Smooth muscle cell of the umbilical artery (primary cell): ENCODE results near the gene ALKBH6. TPM values are rescaled to one million over a fixed set of nuclear protein-coding genes. Genes with fewer than 3 reads are reported as not detected.

Source experiments
- total RNA-seq: library from RNA; depleted of rRNA; stranded (reverse); fragments of >200 nt; gene quantifications from 2 replicates; pipeline ENCODE4 v1.2.3, GENCODE V29; 2014

The ALKBH6 gene
- total RNA-seq: 14.6 and 14.7 TPM in 2 replicates

DNA sequence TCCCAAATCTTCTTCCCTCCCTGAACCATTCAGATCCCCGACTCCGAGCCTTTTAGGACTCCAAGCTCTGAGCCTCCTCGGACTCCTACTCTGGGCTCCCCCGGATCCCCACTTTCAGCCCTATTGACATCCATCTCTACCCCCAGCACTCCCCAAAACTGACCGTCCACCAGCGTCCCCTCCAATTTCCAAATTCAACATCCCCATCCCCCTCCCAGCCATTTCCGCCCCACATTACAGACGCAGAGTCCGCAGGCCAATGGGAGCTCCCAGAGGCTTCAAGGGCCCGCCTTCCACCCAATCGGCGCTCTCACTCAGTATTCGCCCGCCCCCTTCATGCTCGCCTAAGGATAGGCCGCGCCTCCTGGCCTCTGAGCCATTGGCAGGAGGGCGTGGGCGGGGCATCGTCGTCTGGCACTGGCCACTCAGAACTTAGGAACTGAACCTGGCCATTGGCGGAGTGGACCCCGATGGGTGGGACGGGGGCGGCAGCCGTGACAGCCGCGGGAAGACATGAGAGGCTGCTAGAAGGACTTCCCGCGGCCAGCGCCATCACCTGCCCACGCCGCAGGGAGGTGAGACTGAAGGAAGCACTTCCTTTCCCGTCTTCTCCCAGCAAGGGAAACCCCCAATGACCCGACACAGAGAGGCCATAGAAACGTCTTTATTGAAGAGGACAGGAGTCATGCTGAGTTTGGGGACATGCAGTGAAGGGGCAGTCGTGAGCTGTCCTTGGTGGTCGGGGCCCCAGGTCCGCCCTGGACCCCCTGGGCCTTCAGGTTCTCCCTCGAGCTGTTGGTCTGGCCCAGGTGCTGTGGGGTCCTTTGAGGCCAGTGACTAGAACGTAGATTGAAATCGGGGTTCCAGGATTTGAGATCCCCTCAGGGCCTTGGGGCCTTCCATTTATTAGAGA is at the start of gene ALKBH6:
ALKBH6 (minus strand) TSS at position 202 of the 913 bp plus-strand sequence. CDS start 816 bp downstream, outside the sequence.

DNA sequence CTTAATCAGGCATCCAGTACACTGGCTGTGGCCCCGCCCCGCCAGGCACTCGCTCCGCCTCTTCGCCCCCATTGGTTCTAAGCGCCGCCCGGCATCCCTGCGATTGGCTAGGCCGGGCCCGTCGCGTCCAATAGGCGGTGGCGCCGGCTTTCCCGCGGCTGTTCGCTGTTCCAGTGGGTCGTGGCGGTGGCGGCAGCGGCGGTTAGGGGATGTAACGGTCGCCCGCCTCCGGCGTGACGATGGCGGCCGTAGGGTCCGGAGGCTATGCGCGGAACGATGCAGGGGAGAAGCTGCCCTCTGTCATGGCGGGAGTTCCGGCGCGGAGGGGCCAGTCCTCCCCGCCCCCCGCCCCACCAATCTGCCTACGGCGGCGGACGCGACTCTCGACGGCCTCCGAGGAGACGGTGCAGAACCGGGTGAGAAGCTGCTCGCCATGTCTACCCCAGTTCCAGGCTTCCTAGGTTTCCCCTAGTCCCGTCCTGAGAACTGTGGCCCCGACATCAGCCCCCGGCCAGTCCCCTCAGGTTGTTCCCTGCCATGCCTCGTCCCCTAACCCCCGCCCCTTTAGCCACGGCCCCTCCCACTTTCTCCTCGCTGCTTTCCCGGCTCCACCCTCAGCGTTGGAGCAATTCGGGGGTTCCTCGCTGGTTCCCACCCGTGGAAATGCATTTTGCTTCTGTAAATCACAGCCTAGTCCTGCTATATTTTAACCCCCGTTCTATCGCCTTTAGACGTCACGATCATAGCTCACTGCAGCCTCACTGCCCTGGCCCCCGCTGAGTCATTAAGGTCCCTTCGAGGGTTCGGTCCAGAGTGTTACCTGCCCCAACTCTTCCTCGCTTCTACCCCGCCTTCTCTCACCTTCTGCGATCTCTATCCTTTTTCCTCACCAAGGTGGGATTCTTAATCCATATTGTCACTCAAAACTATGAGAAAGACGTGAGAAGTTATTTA is 41.0 kb upstream of the ALKBH6 start, which contains the start of gene WDR62:
WDR62 (plus strand) TSS at position 165 of the 954 bp plus-strand sequence; CDS start at position 240, 75 bp downstream.

DNA sequence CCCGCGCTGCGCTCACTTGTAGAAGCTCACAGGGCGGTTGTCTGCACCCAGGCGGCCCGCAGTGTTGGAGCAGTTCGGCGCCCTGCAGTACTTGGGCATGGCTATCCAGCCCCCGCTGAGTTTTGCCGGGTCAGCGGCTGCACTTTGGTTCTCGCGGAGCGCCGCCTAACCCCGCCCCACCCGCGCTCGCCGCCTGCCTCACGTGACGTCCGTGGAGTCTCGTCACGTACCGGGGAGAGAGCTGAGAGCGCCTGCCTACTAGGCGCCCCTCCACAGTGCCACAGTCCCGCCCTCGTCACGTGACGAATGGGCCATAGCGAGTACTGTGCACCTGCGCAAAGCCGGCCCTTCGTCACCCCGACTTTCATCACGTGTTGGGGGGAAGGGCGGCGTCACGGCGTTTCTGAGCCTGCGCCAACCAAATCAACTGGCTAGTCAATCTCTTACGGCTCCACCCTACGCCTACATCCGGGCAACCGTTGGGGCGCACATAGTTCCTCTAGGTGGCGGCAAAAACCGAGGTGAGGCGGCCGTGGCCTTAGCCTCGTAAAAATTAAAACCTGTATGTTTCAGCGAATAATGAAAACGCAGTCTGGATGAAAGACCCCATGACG is 40.2 kb upstream of the ALKBH6 start, which contains the start of gene THAP8:
THAP8 (minus strand) TSS at position 167 of the 614 bp plus-strand sequence; CDS start at position 99, 68 bp downstream.

GRCh38 chr19:36032251-36033104 is 18.5 kb upstream of the ALKBH6 start, which contains the start of gene CLIP3:
Gene CLIP3, minus strand, starts transcription at chr19:36032873. Its CDS starts 516 bp downstream, at chr19:36032357.

GRCh38 chr19:36008336-36008978 is 5.6 kb downstream of the ALKBH6 start, which contains the start of gene SYNE4:
Gene SYNE4, minus strand, starts transcription at chr19:36008813. Its CDS starts 132 bp downstream, at chr19:36008681.

DNA sequence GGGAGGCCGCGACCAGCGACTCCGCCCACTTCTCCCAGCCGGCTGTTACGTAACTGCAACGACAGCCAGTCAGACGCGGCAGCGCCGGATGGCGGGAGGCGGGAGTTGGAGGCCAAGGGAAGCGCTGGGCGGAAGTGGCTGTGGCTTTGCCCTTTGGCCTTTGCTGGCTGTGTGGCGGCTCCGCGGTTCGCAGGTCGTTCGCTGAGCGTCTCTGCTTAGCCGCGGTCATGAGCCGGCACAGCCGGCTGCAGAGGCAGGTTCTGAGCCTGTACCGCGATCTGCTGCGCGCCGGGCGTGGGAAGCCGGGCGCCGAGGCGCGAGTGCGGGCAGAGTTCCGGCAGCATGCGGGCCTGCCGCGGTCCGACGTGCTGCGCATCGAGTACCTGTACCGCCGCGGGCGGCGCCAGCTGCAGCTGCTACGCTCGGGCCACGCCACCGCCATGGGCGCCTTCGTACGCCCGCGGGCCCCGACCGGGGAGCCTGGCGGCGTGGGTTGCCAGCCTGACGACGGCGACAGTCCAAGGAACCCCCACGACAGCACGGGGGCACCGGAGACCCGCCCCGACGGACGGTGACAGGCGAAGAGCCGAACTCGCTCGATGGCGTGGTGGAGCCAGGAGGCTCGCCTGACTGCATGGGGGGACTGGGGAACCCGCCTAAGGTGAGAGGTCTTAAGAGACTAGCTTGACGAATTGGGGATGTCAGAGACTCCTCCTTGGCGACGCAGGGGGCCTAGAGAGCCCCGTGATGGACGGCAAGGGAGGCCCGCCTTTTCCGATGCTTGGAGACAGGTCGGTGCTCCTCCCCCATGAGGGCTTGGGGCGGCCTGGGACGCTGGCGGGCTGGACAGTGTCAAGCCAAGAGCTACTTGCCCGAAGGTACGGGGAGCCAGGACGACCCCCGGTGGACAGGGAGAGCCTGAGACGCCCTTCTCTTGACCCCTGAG is 18.7 kb downstream of the ALKBH6 start, which contains the start of gene SDHAF1:
SDHAF1 (plus strand) TSS at position 141 of the 946 bp plus-strand sequence; CDS start at position 228, 87 bp downstream.

Other genes with a start within 250 kb of the ALKBH6 start
- 1.8 and 6.2 TPM in 2 replicates for gene ARHGAP33, start 238.6 kb downstream of the ALKBH6 start, total RNA-seq
- gene PRODH2, start 201.4 kb downstream of the ALKBH6 start, total RNA-seq: not detected in 2 replicates
- not detected in 2 replicates for gene NPHS1, start 161.7 kb downstream of the ALKBH6 start, total RNA-seq
- 0.05 TPM in 1 of 2 replicates, not detected in the other for gene KIRREL2, start 157.3 kb downstream of the ALKBH6 start, total RNA-seq
- gene APLP1, start 145.6 kb downstream of the ALKBH6 start, total RNA-seq: 15.4 and 15.7 TPM in 2 replicates
- gene NFKBID, start 113.7 kb downstream of the ALKBH6 start, total RNA-seq: 2.7 and 5.2 TPM in 2 replicates
- 1.2 TPM in 2 replicates for gene HCST, start 111.7 kb downstream of the ALKBH6 start, total RNA-seq
- not detected in 2 replicates for gene TYROBP, start 105.9 kb downstream of the ALKBH6 start, total RNA-seq
- 3.6 and 4.2 TPM in 2 replicates for gene LRFN3, start 77.8 kb downstream of the ALKBH6 start, total RNA-seq
- 8.1 and 11.9 TPM in 2 replicates for gene SDHAF1, start 19.0 kb downstream of the ALKBH6 start, total RNA-seq
- gene SYNE4, start 5.4 kb downstream of the ALKBH6 start, total RNA-seq: 0.23 TPM in 1 of 2 replicates, not detected in the other
- gene CLIP3, start 18.7 kb upstream of the ALKBH6 start, total RNA-seq: 14.3 and 22.8 TPM in 2 replicates
- gene THAP8, start 40.1 kb upstream of the ALKBH6 start, total RNA-seq: 1.6 and 3.3 TPM in 2 replicates
- 0.59 and 4.6 TPM in 2 replicates for gene WDR62, start 40.7 kb upstream of the ALKBH6 start, total RNA-seq
- gene OVOL3, start 96.9 kb upstream of the ALKBH6 start, total RNA-seq: not detected in 2 replicates
- 27.3 and 29.2 TPM in 2 replicates for gene POLR2I, start 100.7 kb upstream of the ALKBH6 start, total RNA-seq
- gene TBCB, start 101.3 kb upstream of the ALKBH6 start, total RNA-seq: 236 and 267 TPM in 2 replicates
- 252 and 437 TPM in 2 replicates for gene CAPNS1, start 125.9 kb upstream of the ALKBH6 start, total RNA-seq
- 4.3 and 14.8 TPM in 2 replicates for gene COX7A1, start 138.2 kb upstream of the ALKBH6 start, total RNA-seq
- gene ZNF565, start 200.5 kb upstream of the ALKBH6 start, total RNA-seq: 5.4 and 6.2 TPM in 2 replicates
- gene ZNF146, start 200.9 kb upstream of the ALKBH6 start, total RNA-seq: 101 and 133 TPM in 2 replicates